AG04450 (cell line): ENCODE measurements around the gene FATE1. TPM values are rescaled to one million over a fixed set of nuclear protein-coding genes. Genes with fewer than 3 reads are reported as not detected.

Experiments
- CTCF ChIA-PET: fragments of 300-600, 350-600 bp; formaldehyde crosslinking; extraction: SDS; loops from one replicate; lab custom pipeline; 2022; ENCODE audit warnings: antibody characterized with exemption, inconsistent platforms; lab: Charles Lee
- POLR2A ChIA-PET: fragments of 350-600 bp; formaldehyde crosslinking; extraction: SDS; loops from one replicate; lab custom pipeline; 2021; ENCODE audit warnings: antibody characterized with exemption, inconsistent platforms; lab: Yijun Ruan, JAX
- DNase-seq: peaks from one replicate; pipeline ENCODE4 v3.0.0-alpha.2; 2011; ENCODE audit warnings: low read depth, low spot score
- H3K27ac ChIP-seq: one replicate; pipeline ENCODE4 v1.5.1; 2012; ENCODE audit warnings: low read depth, low read length, control low read depth
- H3K27me3 ChIP-seq: one replicate; pipeline ENCODE4 v1.6.0; 2012; ENCODE audit warnings: low read length; ENCODE audit not compliant: control insufficient read depth, insufficient read depth
- H3K4me3 ChIP-seq: 2 replicates; pipeline ENCODE4 v1.5.1; 2011; ENCODE audit warnings: mild to moderate bottlenecking, low read depth, low read length, control low read depth
- H3K9me3 ChIP-seq: 2 replicates; pipeline ENCODE4 v1.5.1; 2012; ENCODE audit warnings: low read length; ENCODE audit not compliant: control insufficient read depth, insufficient read depth
- polyA plus RNA-seq: library from polyadenylated mRNA; depleted of rRNA; stranded (reverse); fragments of >200 nt; gene quantifications from 2 replicates; pipeline ENCODE4 v1.2.3, GENCODE V29; 2011; rRNA removed
- TF ChIP-seq, protein P1 (sequence below): IDR thresholded peaks from 2 replicates; pipeline ENCODE4 v1.5.1; 2011; ENCODE audit warnings: low read depth, low read length, control low read depth, inconsistent platforms

The FATE1 gene
- polyA plus RNA-seq, 1 experiment = not detected

DNA sequence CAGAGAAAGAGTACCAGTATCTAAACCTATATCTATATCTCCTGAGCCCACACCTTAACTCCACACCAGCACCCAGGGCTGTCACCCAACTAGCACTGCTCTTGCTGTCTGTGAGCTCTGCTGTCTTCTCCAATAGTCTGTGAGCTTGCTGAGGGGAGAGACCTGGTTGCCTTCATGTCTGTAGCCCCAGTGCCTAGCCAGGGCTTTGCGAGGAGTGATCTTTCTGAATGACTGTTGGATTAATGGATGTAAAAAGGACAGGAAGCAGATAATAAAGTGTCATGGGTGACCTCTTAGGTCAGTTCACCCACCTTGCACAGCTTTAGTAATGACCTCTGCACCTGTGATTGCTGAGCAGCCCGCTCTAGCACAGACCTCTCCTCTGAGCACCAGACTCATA is 49.2 kb downstream of the FATE1 start:
- Histone ChIP-seq H3K27ac (no peak overlapping the region), H3K4me3 (no peak overlapping the region), H3K27me3 (no peaks in the 10 kb centered on the region), H3K9me3 (no peaks in the 10 kb centered on the region)
- DNase-seq = no peak
- POLR2A ChIA-PET = no interaction called here
- TF ChIP-seq, protein P1, sequence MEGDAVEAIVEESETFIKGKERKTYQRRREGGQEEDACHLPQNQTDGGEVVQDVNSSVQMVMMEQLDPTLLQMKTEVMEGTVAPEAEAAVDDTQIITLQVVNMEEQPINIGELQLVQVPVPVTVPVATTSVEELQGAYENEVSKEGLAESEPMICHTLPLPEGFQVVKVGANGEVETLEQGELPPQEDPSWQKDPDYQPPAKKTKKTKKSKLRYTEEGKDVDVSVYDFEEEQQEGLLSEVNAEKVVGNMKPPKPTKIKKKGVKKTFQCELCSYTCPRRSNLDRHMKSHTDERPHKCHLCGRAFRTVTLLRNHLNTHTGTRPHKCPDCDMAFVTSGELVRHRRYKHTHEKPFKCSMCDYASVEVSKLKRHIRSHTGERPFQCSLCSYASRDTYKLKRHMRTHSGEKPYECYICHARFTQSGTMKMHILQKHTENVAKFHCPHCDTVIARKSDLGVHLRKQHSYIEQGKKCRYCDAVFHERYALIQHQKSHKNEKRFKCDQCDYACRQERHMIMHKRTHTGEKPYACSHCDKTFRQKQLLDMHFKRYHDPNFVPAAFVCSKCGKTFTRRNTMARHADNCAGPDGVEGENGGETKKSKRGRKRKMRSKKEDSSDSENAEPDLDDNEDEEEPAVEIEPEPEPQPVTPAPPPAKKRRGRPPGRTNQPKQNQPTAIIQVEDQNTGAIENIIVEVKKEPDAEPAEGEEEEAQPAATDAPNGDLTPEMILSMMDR = no peak
- CTCF ChIA-PET = no interaction called here

DNA sequence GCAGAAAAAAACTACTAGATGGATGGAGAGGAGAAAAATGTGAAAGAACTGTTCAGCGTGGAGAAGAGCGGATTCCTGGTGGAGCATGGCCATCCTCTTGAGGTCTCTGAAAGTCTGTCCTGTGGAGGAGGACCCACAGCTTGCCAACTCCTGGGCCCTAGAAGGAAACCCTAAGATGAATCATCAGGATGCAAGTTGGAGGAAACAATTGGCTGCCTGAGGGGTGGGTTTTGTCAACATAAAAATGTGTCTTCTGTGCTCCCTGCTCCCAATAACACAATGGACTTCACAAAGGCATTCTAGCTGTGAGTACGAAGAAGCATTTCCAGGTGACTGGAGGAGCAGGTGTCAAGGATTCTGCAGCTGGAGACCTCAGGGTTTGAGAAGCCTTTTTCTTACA is 55.9 kb downstream of the FATE1 start:
- H3K4me3 ChIP-seq = no peak overlapping the region
- DNase-seq = no peak
- POLR2A ChIA-PET = no interaction called here
- no peaks in the 10 kb centered on the region for H3K9me3 ChIP-seq
- TF ChIP-seq, protein P1 = no peak
- H3K27me3 ChIP-seq = peaks cover 2% of the 10 kb centered on the region
- H3K27ac ChIP-seq = no peak overlapping the region
- CTCF ChIA-PET = no interaction called here

Other genes with a start within 250 kb of the FATE1 start
- not detected in 2 replicates for gene PASD1, start 152.4 kb upstream of the FATE1 start, polyA plus RNA-seq
- not detected in 2 replicates for gene PRRG3, start 20.6 kb upstream of the FATE1 start, polyA plus RNA-seq
- gene CNGA2, start 18.7 kb downstream of the FATE1 start, polyA plus RNA-seq = not detected in 2 replicates
- not detected in 2 replicates for gene MAGEA4, start 196.9 kb downstream of the FATE1 start, polyA plus RNA-seq